Right atrium auricular region (tissue), 2 donors: ENCODE data around the gene MGAT3. TPM values are rescaled to one million over a fixed set of nuclear protein-coding genes. Genes with fewer than 3 reads are reported as not detected.

ENCODE experiments used
- DNase-seq: peaks from one replicate; pipeline ENCODE4 v3.0.0-alpha.2; 2019; ENCODE audit warnings: low spot score
- H3K27ac ChIP-seq, 2 donors: fragments of 200-600 bp; sonication (generic); 1 replicate in 1 of 2; 2 replicates in 1 of 2; pipeline ENCODE4 v1.5.1; 2016 to 2019
- H3K27me3 ChIP-seq, 2 donors: fragments of 200-600 bp; sonication (generic); one replicate each; pipeline versions ENCODE4 v1.5.1 to v1.6.0; 2017 to 2019
- H3K36me3 ChIP-seq: fragments of 200-600 bp; sonication (generic); one replicate; pipeline ENCODE4 v1.5.1; 2016
- H3K4me1 ChIP-seq, 2 donors: fragments of 200-600 bp; sonication (generic); one replicate each; pipeline versions ENCODE4 v1.5.1 to v1.6.0; 2017 to 2019
- H3K4me3 ChIP-seq, 2 donors: fragments of 200-600 bp; sonication (generic); 1 replicate in 1 of 2; 2 replicates in 1 of 2; pipeline ENCODE4 v1.5.1; 2017 to 2019; ENCODE audit warnings: mild to moderate bottlenecking in 1 of 2, moderate library complexity in 1 of 2
- H3K9me3 ChIP-seq, 2 donors: fragments of 200-600 bp; sonication (generic); one replicate each; pipeline ENCODE4 v1.5.1; 2019
- total RNA-seq, 2 donors: library from RNA; depleted of rRNA; stranded (reverse); fragments of >200 nt; gene quantifications; one replicate each; pipeline ENCODE4 v1.1.0, GENCODE V29; 2016
- TF ChIP-seq, protein P1 (sequence below), 2 donors: fragments of 200-600 bp; sonication (generic); IDR thresholded peaks; one replicate each; pipeline ENCODE4 v1.5.1; 2019; ENCODE audit warnings: antibody characterized with exemption in 2 of 2

The MGAT3 gene
- total RNA-seq, 2 donors from 2014 or later: 2.9 to 11.3 TPM

DNA sequence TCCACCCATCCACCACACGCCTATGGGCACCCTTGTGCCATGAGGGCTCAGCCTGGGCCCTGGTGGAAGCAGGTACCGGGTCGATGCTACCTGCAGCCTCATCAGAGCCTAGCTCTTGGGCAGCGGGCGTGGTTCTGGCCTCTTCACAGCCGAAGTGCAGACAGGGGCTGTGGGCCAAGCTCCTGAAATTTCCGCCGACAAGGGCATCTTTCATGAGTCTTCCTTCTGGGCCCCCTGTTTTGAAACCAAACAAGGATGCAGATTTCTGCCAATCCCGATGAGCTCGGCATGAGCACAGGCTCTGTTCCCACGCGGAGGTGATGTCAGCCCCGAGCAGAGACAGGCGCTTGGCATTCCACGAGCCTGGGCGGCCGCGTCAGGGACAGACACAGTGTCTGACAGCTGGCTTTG lies 22.6 kb upstream of the MGAT3 start:
- H3K36me3 ChIP-seq: peaks cover 10% of the 10 kb centered on the region
- no peaks in the 10 kb centered on the region for H3K9me3 ChIP-seq
- DNase-seq: peak; percentile 74
- peak overlapping the region; percentile 66 to 82 for H3K27ac ChIP-seq
- TF ChIP-seq, protein P1, sequence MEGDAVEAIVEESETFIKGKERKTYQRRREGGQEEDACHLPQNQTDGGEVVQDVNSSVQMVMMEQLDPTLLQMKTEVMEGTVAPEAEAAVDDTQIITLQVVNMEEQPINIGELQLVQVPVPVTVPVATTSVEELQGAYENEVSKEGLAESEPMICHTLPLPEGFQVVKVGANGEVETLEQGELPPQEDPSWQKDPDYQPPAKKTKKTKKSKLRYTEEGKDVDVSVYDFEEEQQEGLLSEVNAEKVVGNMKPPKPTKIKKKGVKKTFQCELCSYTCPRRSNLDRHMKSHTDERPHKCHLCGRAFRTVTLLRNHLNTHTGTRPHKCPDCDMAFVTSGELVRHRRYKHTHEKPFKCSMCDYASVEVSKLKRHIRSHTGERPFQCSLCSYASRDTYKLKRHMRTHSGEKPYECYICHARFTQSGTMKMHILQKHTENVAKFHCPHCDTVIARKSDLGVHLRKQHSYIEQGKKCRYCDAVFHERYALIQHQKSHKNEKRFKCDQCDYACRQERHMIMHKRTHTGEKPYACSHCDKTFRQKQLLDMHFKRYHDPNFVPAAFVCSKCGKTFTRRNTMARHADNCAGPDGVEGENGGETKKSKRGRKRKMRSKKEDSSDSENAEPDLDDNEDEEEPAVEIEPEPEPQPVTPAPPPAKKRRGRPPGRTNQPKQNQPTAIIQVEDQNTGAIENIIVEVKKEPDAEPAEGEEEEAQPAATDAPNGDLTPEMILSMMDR (IDR thresholded peaks at IDR 0.05): no peak
- H3K27me3 ChIP-seq: no peaks in the 10 kb centered on the region
- no peak overlapping the region for H3K4me3 ChIP-seq
- peaks cover 0 to 68% of the 10 kb centered on the region in 2 donors for H3K4me1 ChIP-seq

DNA sequence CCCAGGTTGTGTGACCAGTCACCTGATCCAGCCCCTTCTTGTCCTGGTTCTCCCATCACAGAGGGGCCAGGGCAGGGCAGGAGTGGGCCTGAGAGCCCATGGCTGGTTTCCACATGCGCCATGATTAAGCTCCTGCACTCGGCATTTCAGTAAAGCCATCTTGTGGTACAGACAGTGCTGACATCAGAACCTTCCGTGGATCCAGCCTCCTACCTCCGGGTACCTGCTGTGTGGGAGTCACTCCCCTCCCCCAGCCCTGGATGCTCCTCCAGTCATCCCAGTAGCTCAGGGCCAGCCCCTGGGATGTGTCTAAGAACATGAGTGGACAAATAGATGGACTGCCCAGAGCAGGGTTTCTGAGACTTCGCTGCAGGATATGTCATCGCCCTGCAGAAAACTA lies 22.1 kb upstream of the MGAT3 start:
- Histone ChIP-seq H3K9me3 (no peaks in the 10 kb centered on the region), H3K4me3 (no peak overlapping the region), H3K27me3 (no peaks in the 10 kb centered on the region), H3K36me3 (peaks cover 10% of the 10 kb centered on the region), H3K27ac (peak overlapping the region; percentile 66 to 82), H3K4me1 (peaks cover 0 to 68% of the 10 kb centered on the region in 2 donors)
- DNase-seq: no peak
- TF ChIP-seq, protein P1 (IDR thresholded peaks at IDR 0.05): no peak

DNA sequence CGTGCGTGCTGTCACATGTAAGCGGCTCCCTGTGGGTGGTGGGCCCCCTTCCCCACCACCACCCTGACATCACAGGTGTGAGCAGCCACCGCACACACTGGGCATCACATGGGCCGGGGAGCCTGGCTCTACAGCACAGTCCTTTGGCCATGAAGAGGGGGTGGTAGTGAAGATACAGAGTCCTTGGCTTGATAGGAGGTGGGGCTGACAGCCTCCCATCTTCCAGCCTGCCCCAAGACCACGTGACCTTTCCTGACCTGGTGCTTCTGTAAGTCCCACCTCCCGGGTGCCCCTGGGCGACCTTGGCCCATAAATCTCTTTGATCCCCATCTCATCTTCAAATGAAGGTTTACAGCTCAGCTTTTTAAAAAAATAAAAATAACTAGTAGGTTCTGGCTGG lies 21.2 kb upstream of the MGAT3 start:
- no peak overlapping the region for H3K4me3 ChIP-seq
- peaks cover 2% of the 10 kb centered on the region for H3K36me3 ChIP-seq
- TF ChIP-seq, protein P1 (IDR thresholded peaks at IDR 0.05): no peak
- H3K9me3 ChIP-seq: no peaks in the 10 kb centered on the region
- peak overlapping the region; percentile 14 to 66 for H3K27ac ChIP-seq
- H3K27me3 ChIP-seq: no peaks in the 10 kb centered on the region
- H3K4me1 ChIP-seq: peaks cover 0 to 61% of the 10 kb centered on the region in 2 donors
- no peak for DNase-seq

DNA sequence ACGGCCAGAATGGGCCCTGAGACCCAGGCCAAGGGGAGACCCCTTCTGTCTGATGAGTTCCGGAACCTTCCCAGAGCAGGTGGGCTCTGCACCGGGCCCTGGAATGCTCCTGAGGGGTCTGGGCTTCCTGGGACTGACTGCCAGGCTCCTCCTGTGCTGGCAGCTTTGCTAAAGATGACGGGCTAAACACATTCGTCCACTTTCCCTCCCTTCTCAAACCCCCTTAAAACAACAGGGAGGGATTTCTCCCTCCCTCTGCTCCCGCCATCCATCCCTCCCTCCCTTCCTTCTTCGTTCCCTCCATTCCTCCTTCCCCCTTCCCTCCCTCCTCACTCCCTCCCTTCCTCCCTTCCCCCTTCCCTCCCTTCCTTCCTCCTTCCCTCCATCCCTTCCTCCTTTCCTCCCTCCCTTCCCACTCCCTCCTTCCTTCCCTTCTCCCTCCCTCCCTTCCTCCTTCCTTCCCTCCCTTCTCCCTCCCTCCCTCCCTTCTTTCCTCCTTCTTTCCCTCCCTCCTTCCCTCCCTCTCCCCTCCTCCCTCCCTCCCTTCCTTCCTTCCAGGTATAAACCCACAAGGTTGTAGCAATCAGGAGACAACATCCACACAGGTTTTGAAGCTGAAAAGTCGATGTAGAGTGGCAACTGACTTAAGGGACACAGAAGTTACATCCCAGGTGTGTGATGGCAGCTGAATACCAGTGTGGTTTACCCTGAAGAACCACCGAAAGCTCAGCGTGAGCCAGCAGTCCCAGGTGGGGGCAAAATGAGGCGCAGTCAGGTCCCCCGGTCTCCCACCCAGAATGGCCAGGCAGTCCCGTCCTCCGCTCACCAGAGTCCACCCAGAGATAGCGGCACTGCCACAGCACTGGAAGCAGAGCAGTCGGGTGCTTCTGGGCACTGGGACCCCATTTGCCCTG lies 18.8 kb upstream of the MGAT3 start:
- Histone ChIP-seq H3K4me1 (peaks cover 0 to 37% of the 10 kb centered on the region in 2 donors), H3K27me3 (no peaks in the 10 kb centered on the region), H3K9me3 (no peaks in the 10 kb centered on the region), H3K4me3 (peak overlapping the region in 1 of 2 donors; percentile 34), H3K36me3 (no peaks in the 10 kb centered on the region), H3K27ac (peak overlapping the region in 1 of 2 donors; percentile 32)
- DNase-seq: no peak
- TF ChIP-seq, protein P1 (IDR thresholded peaks at IDR 0.05): no peak

DNA sequence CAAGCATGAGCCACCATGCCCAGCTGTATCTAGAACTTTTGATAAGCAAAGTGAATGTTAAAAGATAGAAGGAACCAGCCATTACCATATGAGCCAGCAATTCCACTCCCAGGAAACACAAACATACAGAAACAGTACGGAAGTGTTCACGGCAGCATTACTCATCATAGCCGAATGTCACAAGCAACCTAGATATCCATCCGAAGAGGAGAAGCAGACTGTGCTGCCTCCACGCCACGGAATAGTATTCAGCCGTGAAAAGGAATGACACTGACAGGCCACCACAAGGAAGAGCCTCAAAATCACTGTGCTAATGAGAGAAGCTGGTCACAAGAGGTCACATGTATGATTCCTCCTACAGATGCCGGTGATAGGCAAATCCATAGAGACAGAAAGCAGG lies 17.6 kb upstream of the MGAT3 start:
- H3K4me1 ChIP-seq: peaks cover 0 to 34% of the 10 kb centered on the region in 2 donors
- DNase-seq: no peak
- H3K9me3 ChIP-seq: no peaks in the 10 kb centered on the region
- no peak overlapping the region for H3K27ac ChIP-seq
- H3K36me3 ChIP-seq: no peaks in the 10 kb centered on the region
- no peaks in the 10 kb centered on the region for H3K27me3 ChIP-seq
- TF ChIP-seq, protein P1 (IDR thresholded peaks at IDR 0.05): no peak
- no peak overlapping the region for H3K4me3 ChIP-seq
